Fibroblast of villous mesenchyme (primary cell): ENCODE results near the gene PLXND1. TPM values are rescaled to one million over a fixed set of nuclear protein-coding genes. Genes with fewer than 3 reads are reported as not detected.
"Not testable (repeated sequence)": the region's sequence is repeated elsewhere in the genome, so short reads cannot be mapped to it uniquely, and the experiment has no call there.

Source experiments
- DNase-seq: peaks from one replicate; pipeline ENCODE4 v3.0.0-alpha.2; 2010; ENCODE audit warnings: low read depth
- H3K4me3 ChIP-seq: 2 replicates; pipeline ENCODE4 v1.5.1; 2011; ENCODE audit warnings: low read depth, mild to moderate bottlenecking, low read length
- CTCF ChIP-seq: IDR thresholded peaks from 2 replicates; pipeline ENCODE4 v1.5.1; 2012; ENCODE audit warnings: low read depth, mild to moderate bottlenecking, low read length; ENCODE audit not compliant: insufficient read depth
- total RNA-seq: library from RNA; depleted of rRNA; stranded (reverse); fragments of >200 nt; gene quantifications from 2 replicates; pipeline ENCODE4 v1.2.3, GENCODE V29; 2012

The PLXND1 gene
- total RNA-seq, 1 donor, result 97.2 TPM

- no peak overlapping the region for H3K4me3 ChIP-seq
- no peak for TF ChIP-seq CTCF
- no peak for DNase-seq
Measured at GRCh38 chr3:129549805-129550204, 56.7 kb downstream of the PLXND1 start.

- H3K4me3 ChIP-seq, result no peak overlapping the region
- no peak for DNase-seq
- no peak for TF ChIP-seq CTCF
Measured at GRCh38 chr3:129549006-129549800, 57.3 kb downstream of the PLXND1 start.

- no peak for DNase-seq
- no peak overlapping the region for H3K4me3 ChIP-seq
- TF ChIP-seq CTCF, result no peak
Measured at GRCh38 chr3:129548104-129548965, 58.1 kb downstream of the PLXND1 start.

DNA sequence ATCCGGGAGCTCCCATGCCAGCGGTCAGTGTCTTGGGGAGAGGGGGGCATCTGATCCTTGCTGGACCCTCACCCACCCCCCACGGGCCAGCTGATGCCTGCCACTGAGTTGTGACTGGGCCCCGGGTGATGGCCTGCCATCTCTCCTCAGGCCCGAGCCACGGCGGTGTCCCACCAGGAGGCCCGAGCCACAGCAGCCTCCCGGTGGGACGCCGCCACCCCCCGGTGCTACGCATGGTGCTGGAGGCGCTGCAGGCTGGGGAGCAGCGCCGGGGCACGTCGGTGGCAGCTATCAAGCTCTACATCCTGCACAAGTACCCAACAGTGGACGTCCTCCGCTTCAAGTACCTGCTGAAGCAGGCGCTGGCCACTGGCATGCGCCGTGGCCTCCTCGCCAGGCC, 59.2 kb downstream of the PLXND1 start:
- no peak for DNase-seq
- no peak for TF ChIP-seq CTCF
- H3K4me3 ChIP-seq, result no peak overlapping the region

DNA sequence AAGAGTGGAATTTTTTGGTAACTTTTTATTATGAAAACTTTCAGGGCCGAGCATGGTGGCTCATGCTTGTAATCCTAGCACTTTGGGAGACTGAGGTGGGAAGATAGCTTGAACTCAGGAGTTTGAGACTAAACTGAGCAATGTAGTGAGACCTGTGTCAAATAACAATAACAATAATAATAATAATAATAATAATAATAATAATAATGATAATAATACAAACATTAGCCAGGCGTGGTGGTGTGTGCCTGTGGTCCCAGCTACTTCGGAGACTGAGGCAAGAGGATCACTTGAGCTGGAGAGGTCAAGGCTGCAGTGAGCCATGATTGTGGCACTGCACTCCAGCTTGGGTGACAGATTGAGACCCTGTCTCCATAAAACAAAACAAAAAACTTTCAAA, 60.5 kb downstream of the PLXND1 start:
- DNase-seq, H3K4me3 ChIP-seq: not testable (repeated sequence)

DNA sequence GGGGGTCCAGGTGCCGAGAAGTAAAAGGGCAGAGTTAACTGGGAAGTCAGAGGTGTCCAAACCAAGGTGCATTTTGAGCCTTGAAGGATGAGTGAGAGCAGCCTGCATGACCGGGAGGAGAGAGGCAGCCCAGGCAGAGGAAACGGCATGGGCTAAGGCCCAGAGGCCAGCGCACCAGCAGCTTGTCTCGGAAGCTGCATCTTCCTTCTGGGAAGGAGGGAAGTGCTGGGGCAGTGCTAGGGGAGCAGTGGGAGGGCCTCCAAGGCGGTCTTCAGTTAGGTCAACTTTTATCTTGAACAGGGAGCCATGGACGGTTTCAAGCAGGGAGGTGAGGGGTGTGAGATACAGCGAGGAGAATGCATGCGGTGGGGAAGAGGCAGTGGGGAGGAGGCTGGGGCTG, 62.5 kb downstream of the PLXND1 start:
- no peak for TF ChIP-seq CTCF
- no peak for DNase-seq
- H3K4me3 ChIP-seq, result no peak overlapping the region

DNA sequence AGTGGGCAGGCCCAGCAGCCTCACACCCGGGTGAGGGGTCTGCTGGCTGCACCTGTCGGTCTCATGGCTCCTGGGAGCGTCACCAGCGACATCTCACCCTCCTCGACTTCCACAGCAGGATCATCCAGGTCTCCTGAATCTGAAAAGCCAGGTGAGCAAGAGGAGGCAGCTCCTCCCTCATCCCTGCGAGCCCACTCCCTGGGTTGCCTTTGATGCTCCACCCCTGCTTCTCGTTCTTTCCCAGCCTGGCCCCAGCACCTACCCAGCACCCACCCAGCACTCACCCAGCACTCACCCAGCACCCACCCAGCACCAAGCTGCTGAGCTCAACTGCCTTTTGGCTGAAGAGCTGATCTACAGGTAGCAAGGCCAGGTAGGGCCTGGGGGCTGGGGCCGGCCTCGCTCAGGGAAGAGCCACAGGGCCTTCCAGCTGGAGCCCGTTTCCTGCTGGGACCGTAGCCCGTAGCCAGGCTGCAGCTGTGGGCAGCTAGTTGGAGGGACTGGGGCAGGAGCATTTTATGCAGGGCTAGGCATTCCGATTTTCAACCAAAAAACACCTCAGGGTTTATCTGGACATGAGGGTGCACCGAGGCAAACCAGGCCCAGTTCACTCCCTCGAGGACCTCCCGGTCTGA, 63.2 kb downstream of the PLXND1 start, which contains the start of gene H1-8:
Gene H1-8 (plus strand): TSS at position 20 of the 635 bp plus-strand sequence. CDS start 44 bp downstream, at position 64.
- DNase-seq, result no peak
- no peak within 1 kb of the TSS for H3K4me3 ChIP-seq
- no peak for TF ChIP-seq CTCF
